Measurements from ENCODE around the gene TRIP12. TPM values are rescaled to one million over a fixed set of nuclear protein-coding genes. Genes with fewer than 3 reads are reported as not detected.

TRIP12 gene
- total and polyA plus RNA-seq, 4 donors: 18.6 to 358 (median 118) TPM

DNA sequence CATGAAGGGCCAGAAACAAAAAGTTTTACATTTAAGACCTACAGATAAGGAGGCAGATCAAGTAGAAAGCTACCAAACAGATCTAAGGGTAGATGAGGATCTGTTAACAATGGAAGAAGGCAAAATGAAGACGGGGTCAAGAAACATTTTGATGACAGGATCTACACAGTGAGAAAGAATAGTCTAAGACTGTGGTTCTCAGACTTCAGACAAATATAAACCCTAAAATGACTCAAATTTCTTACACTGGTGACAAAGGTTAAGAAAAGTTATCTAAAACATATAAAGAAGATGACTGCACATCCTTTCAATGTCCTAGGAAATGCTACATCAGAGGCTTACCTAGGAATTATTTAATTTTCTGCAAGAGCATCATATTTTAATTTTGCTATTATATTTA is 34.4 kb downstream of the TRIP12 start:
- H3K27me3 ChIP-seq (ENCODE audit: control insufficient read depth in 3 of 3, insufficient read depth in 3 of 3, low read length in 2 of 3): no peaks in the 10 kb centered on the region
- DNase-seq (no peak), ATAC-seq (ENCODE audit: insufficient read depth, low FRiP score) (no peak)
- no peak overlapping the region for H3K9ac ChIP-seq (ENCODE audit: insufficient read depth in 1 of 2, low read length in 2 of 2)
- no peak overlapping the region for H3K27ac ChIP-seq (ENCODE audit: low read depth in 1 of 2, low read length in 1 of 2)
- peaks cover 0 to 3% (median 0%) of the 10 kb centered on the region in 4 donors for H3K36me3 ChIP-seq (ENCODE audit: control insufficient read depth in 4 of 4, insufficient read depth in 4 of 4, low read length in 4 of 4)
- no peaks in the 10 kb centered on the region for H3K9me3 ChIP-seq (ENCODE audit: control insufficient read depth in 4 of 4, insufficient read depth in 3 of 4, low read length in 3 of 4)
- WGBS, 2 donors: 83% methylated on average over 1 of the region's 1 CpG
- H3K4me1 ChIP-seq (ENCODE audit: control insufficient read depth in 5 of 5, insufficient read depth in 5 of 5, low read length in 5 of 5): peaks cover 0 to 20% (median 0%) of the 10 kb centered on the region in 5 donors
- TF ChIP-seq, protein P1, sequence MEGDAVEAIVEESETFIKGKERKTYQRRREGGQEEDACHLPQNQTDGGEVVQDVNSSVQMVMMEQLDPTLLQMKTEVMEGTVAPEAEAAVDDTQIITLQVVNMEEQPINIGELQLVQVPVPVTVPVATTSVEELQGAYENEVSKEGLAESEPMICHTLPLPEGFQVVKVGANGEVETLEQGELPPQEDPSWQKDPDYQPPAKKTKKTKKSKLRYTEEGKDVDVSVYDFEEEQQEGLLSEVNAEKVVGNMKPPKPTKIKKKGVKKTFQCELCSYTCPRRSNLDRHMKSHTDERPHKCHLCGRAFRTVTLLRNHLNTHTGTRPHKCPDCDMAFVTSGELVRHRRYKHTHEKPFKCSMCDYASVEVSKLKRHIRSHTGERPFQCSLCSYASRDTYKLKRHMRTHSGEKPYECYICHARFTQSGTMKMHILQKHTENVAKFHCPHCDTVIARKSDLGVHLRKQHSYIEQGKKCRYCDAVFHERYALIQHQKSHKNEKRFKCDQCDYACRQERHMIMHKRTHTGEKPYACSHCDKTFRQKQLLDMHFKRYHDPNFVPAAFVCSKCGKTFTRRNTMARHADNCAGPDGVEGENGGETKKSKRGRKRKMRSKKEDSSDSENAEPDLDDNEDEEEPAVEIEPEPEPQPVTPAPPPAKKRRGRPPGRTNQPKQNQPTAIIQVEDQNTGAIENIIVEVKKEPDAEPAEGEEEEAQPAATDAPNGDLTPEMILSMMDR (IDR thresholded peaks at IDR 0.05; ENCODE audit: control extremely low read depth, extremely low read depth): no peak
- H3K4me3 ChIP-seq: no peak overlapping the region

DNA sequence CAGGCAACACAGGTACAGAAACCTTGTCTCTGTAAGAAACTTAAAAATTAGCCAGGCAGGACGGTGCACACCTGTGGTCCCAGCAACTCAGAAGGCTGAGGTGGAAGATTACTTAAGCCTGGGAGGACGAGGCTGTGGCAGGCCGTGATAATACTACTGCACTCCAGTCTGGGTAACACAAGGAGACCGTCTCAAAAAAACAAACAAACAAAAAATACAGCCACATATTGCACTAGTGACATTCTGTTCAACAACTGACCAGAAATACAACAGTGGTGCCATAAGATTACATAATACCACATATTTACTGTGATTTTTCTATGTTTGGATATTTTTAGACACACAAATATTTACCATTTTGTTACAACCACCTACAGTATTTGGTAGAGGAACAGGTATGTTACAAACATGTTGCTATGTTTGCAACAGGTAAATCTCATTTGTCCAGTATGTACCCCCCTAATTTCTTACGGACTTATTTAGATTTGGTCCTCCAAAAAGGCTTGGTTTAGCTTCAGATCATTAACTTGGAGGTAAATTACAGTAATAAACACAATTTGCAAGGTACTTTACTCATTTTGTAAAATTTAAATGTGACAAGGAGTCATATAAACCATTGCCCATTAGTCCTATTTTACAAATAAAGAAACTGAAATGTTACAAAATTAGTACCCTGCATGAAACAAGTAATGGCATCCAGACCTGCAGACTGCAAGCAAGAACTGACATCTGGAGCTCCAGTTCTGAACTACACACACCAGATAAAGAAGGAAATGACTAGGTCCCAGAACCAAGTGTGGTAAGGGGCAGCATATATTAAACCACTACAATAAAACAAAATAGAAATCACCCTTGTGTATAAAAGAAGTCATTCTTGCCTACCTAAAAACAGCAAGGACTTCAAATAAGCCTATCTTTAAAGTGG is 36.8 kb downstream of the TRIP12 start:
- WGBS, 2 donors: 82 to 87% methylated on average over 5 of the region's 5 CpGs
- no peak for ATAC-seq (ENCODE audit: insufficient read depth, low FRiP score)

DNA sequence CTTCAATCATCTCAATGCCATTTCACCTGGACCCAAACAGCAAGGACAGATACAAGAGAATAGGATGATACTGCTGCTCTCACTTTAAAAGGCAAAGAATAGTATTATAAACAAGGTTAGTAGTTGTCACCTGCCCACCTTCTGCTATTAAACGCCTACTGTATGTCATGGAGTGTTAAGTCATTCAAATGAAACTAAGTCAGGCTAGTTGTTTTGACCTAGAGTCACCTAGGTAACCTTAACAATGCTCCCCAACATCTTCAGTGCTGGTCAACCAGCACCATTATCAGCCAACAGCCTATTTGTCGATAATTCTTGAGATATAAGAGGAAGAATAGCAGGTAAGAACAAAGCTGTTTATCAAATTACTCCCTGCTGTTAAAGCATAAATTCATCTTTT is 39.2 kb downstream of the TRIP12 start:
- H3K36me3 ChIP-seq (ENCODE audit: control insufficient read depth in 4 of 4, insufficient read depth in 4 of 4, low read length in 4 of 4): peaks cover 7 to 10% (median 8%) of the 10 kb centered on the region in 4 donors
- H3K9ac ChIP-seq (ENCODE audit: insufficient read depth in 1 of 2, low read length in 2 of 2): no peak overlapping the region
- ATAC-seq (ENCODE audit: insufficient read depth, low FRiP score): no peak
- no peak for DNase-seq
- H3K27ac ChIP-seq (ENCODE audit: low read depth in 1 of 2, low read length in 1 of 2): no peak overlapping the region
- no peaks in the 10 kb centered on the region for H3K27me3 ChIP-seq (ENCODE audit: control insufficient read depth in 3 of 3, insufficient read depth in 3 of 3, low read length in 2 of 3)
- H3K4me1 ChIP-seq (ENCODE audit: control insufficient read depth in 5 of 5, insufficient read depth in 5 of 5, low read length in 5 of 5): peaks cover 0 to 20% (median 2%) of the 10 kb centered on the region in 5 donors
- 74 to 91% methylated on average over 2 of the region's 2 CpGs for WGBS, 2 donors
- TF ChIP-seq, protein P1 (IDR thresholded peaks at IDR 0.05; ENCODE audit: control extremely low read depth, extremely low read depth): no peak
- H3K4me3 ChIP-seq: no peak overlapping the region
- no peaks in the 10 kb centered on the region for H3K9me3 ChIP-seq (ENCODE audit: control insufficient read depth in 4 of 4, insufficient read depth in 3 of 4, low read length in 3 of 4)

More for the DNA sequence above, 36.8 kb downstream of the TRIP12 start:
- H3K27ac ChIP-seq (ENCODE audit: low read depth in 1 of 2, low read length in 1 of 2): no peak overlapping the region
- TF ChIP-seq, protein P1 (IDR thresholded peaks at IDR 0.05; ENCODE audit: control extremely low read depth, extremely low read depth): no peak
- peaks cover 0 to 3% (median 0%) of the 10 kb centered on the region in 4 donors for H3K36me3 ChIP-seq (ENCODE audit: control insufficient read depth in 4 of 4, insufficient read depth in 4 of 4, low read length in 4 of 4)
- no peaks in the 10 kb centered on the region for H3K9me3 ChIP-seq (ENCODE audit: control insufficient read depth in 4 of 4, insufficient read depth in 3 of 4, low read length in 3 of 4)
- peaks cover 0 to 22% (median 2%) of the 10 kb centered on the region in 5 donors for H3K4me1 ChIP-seq (ENCODE audit: control insufficient read depth in 5 of 5, insufficient read depth in 5 of 5, low read length in 5 of 5)
- no peaks in the 10 kb centered on the region for H3K27me3 ChIP-seq (ENCODE audit: control insufficient read depth in 3 of 3, insufficient read depth in 3 of 3, low read length in 2 of 3)
- no peak for DNase-seq
- H3K4me3 ChIP-seq: no peak overlapping the region
- no peak overlapping the region for H3K9ac ChIP-seq (ENCODE audit: insufficient read depth in 1 of 2, low read length in 2 of 2)

Data from lung (tissue), 12 donors.